Measurements from ENCODE around the gene VIPAS39.
A peak's percentile ranks its signal among the peaks of the same experiment; 100 is the strongest.

The VIPAS39 gene

GRCh38 chr14:77457522-77458248 is at the start of gene VIPAS39, which contains the start of gene AHSA1:
TSS of gene VIPAS39 (minus strand) at chr14:77457601. CDS start at chr14:77454102, 3,499 bp downstream.
TSS of gene AHSA1 (plus strand) at chr14:77458093. CDS start at chr14:77458190, 97 bp downstream.
- ChIA-PET CTCF (interaction anchor here (0.6 to 1.2 kb wide), 2 partner anchors 12 to 32 kb away, joined by 3 read pairs; no protein-coding TSS in a partner anchor), POLR2A (interaction anchor here (0.6 to 2.4 kb wide), 13 partner anchors 9 to 181 kb away, joined by 3 to 10 read pairs (median 4); partner anchors contain the start of genes GSTZ1, POMT2, SAMD15 and TMED8)
- peak; percentile 85 for TF ChIP-seq ELF4 (IDR thresholded peaks at IDR 0.05)
- no peak for TF ChIP-seq ZNF384 (IDR thresholded peaks at IDR 0.05)
- no peak for TF ChIP-seq FOXM1 (IDR thresholded peaks at IDR 0.05; ENCODE audit: borderline replicate concordance)
- peak; percentile 9; the same call in 1 of the 2 replicates for TF ChIP-seq CTBP1 (IDR thresholded peaks at IDR 0.05; ENCODE audit: borderline replicate concordance)
- TF ChIP-seq L3MBTL2 (conservative IDR thresholded peaks at IDR 0.05), result peak; percentile 65
- peak; percentile 94 for TF ChIP-seq SUZ12 (IDR thresholded peaks at IDR 0.05)
- DNase-seq (ENCODE audit: extremely low spot score), result peak; percentile 92

- ChIA-PET POLR2A (no interaction called here), CTCF (interaction anchor here (1.8 kb wide), 1 partner anchor 13 kb away, joined by 6 read pairs; no protein-coding TSS in a partner anchor)
- no peak for DNase-seq (ENCODE audit: extremely low spot score)
- no peak for TF ChIP-seq ARNT (IDR thresholded peaks at IDR 0.05)
- TF ChIP-seq LEF1 (IDR thresholded peaks at IDR 0.05; ENCODE audit: borderline replicate concordance), result no peak
- TF ChIP-seq L3MBTL2 (conservative IDR thresholded peaks at IDR 0.05), result no peak
- TF ChIP-seq ELF4 (IDR thresholded peaks at IDR 0.05), result no peak
- no peak for TF ChIP-seq BHLHE40 (IDR thresholded peaks at IDR 0.05; ENCODE audit: borderline replicate concordance)
- TF ChIP-seq CTBP1 (IDR thresholded peaks at IDR 0.05; ENCODE audit: borderline replicate concordance), result no peak
- no peak for TF ChIP-seq PKNOX1 (IDR thresholded peaks at IDR 0.05)
- no peak for TF ChIP-seq SP1 (IDR thresholded peaks at IDR 0.05)
Observed at GRCh38 chr14:77505031-77505430, 47.6 kb upstream of the VIPAS39 start.

- ChIA-PET CTCF (no interaction called here), POLR2A (no interaction called here)
- TF ChIP-seq FOXK2 (IDR thresholded peaks at IDR 0.05) (no peak), FOXM1 (IDR thresholded peaks at IDR 0.05; ENCODE audit: borderline replicate concordance) (no peak), L3MBTL2 (conservative IDR thresholded peaks at IDR 0.05) (no peak), SP1 (IDR thresholded peaks at IDR 0.05) (no peak), ZNF384 (IDR thresholded peaks at IDR 0.05) (no peak), BHLHE40 (IDR thresholded peaks at IDR 0.05; ENCODE audit: borderline replicate concordance) (no peak), CTBP1 (IDR thresholded peaks at IDR 0.05; ENCODE audit: borderline replicate concordance) (no peak), FOXA1 (IDR thresholded peaks at IDR 0.05) (no peak), HDGF (IDR thresholded peaks at IDR 0.05; ENCODE audit: borderline replicate concordance) (no peak), SUZ12 (IDR thresholded peaks at IDR 0.05) (no peak), LEF1 (IDR thresholded peaks at IDR 0.05; ENCODE audit: borderline replicate concordance) (no peak), ELF4 (IDR thresholded peaks at IDR 0.05) (no peak), PKNOX1 (IDR thresholded peaks at IDR 0.05) (no peak), TARDBP (IDR thresholded peaks at IDR 0.05) (no peak), NFRKB (IDR thresholded peaks at IDR 0.05) (no peak), ARNT (IDR thresholded peaks at IDR 0.05) (no peak)
- no peak for DNase-seq (ENCODE audit: extremely low spot score)
Observed at GRCh38 chr14:77503138-77503537, 45.7 kb upstream of the VIPAS39 start.

- ChIA-PET POLR2A (no interaction called here), CTCF (no interaction called here)
- no peak for TF ChIP-seq ELF4 (IDR thresholded peaks at IDR 0.05)
- no peak for TF ChIP-seq NFRKB (IDR thresholded peaks at IDR 0.05)
- no peak for TF ChIP-seq LEF1 (IDR thresholded peaks at IDR 0.05; ENCODE audit: borderline replicate concordance)
- no peak for TF ChIP-seq ARNT (IDR thresholded peaks at IDR 0.05)
- no peak for TF ChIP-seq FOXA1 (IDR thresholded peaks at IDR 0.05)
- no peak for DNase-seq (ENCODE audit: extremely low spot score)
Observed at GRCh38 chr14:77502109-77502782, 44.8 kb upstream of the VIPAS39 start.

DNA sequence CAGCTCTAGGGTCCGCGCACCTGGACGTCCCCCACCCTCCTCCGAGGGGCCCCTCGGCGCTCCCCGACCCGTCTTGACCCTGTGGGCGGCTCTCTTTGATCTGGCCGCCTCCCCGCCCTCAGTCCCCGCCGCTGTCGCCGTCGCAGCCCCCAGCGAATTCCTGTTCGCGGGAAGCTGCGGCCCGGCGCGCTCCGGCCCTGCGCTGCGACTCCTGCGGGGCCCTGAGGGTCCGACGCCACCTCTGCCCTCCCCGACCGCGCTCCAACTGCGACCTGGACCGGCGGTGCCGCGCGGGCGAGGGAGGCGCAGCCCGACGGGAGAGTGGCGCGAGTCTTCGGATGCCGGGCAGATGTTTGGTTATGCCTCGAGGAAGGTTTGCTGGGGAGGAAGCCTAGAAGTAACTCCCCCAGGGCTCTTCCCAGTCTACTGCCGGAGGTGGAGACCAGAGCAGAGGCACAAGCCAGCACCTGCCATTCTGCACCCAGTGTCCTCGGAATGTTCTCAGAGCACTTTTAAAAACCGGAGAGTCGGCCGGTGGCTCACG is 41.7 kb upstream of the VIPAS39 start:
- ChIA-PET CTCF (no interaction called here), POLR2A (no interaction called here)
- peak; percentile 39 for DNase-seq (ENCODE audit: extremely low spot score)
- no peak for TF ChIP-seq LEF1 (IDR thresholded peaks at IDR 0.05; ENCODE audit: borderline replicate concordance)
- TF ChIP-seq FOXA1 (IDR thresholded peaks at IDR 0.05), result no peak
- TF ChIP-seq ELF4 (IDR thresholded peaks at IDR 0.05), result no peak
- TF ChIP-seq HDGF (IDR thresholded peaks at IDR 0.05; ENCODE audit: borderline replicate concordance), result no peak
- no peak for TF ChIP-seq TARDBP (IDR thresholded peaks at IDR 0.05)
- no peak for TF ChIP-seq SUZ12 (IDR thresholded peaks at IDR 0.05)
- TF ChIP-seq NFRKB (IDR thresholded peaks at IDR 0.05), result no peak
- TF ChIP-seq FOXM1 (IDR thresholded peaks at IDR 0.05; ENCODE audit: borderline replicate concordance), result no peak
- no peak for TF ChIP-seq FOXK2 (IDR thresholded peaks at IDR 0.05)
- no peak for TF ChIP-seq PKNOX1 (IDR thresholded peaks at IDR 0.05)
- TF ChIP-seq SP1 (IDR thresholded peaks at IDR 0.05), result no peak
- no peak for TF ChIP-seq CTBP1 (IDR thresholded peaks at IDR 0.05; ENCODE audit: borderline replicate concordance)
- TF ChIP-seq BHLHE40 (IDR thresholded peaks at IDR 0.05; ENCODE audit: borderline replicate concordance), result no peak
- no peak for TF ChIP-seq ARNT (IDR thresholded peaks at IDR 0.05)
- no peak for TF ChIP-seq ZNF384 (IDR thresholded peaks at IDR 0.05)
- no peak; the same call in 1 of the 2 replicates for TF ChIP-seq L3MBTL2 (conservative IDR thresholded peaks at IDR 0.05)
